ENCODE results near the gene CCDC71L. TPM values are rescaled to one million over a fixed set of nuclear protein-coding genes. Genes with fewer than 3 reads are reported as not detected.

CCDC71L gene
- total and polyA plus RNA-seq, 4 donors = 7.4 to 16.6 (median 12.3) TPM

DNA sequence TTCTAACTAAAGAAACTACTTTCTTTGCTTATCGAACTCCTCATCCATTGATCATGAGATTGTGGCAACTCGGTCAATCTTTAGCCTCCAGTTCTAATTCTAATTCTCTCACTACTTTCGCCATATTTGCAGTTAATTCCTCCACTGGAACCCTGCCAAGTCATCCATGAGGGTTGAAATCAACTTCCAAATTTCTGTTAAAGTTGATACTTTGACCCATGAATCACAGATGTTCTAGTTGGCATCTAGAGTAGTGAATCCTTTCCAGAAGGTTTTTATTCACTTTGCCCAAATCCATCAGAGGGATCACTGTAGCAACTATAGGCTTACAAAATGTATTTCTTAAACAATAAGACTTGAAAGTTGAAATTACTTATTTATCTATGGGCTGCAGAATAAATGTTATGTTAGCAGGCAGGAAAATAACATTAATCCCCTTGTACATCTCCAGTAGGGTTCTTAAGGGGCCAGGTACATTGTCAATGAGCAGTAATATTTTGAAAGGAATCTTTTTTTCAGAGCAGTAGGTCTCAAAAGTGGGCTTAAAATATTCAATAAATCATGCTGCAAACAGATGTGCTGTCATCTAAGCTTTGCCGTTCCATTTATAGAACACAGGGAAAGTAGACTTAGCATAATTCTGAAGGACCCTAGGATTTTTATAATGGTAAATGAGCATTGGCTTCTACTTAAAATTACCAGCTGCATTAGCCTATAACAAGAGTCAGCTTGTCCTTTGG, 39.4 kb downstream of the CCDC71L start:
- H3K27ac ChIP-seq (ENCODE audit: low read depth in 1 of 2, low read length in 2 of 2) = peak overlapping the region; percentile 44 to 63
- TF ChIP-seq JUND (IDR thresholded peaks at IDR 0.05) = peak; percentile 64 to 86
- peak in 1 of 2 donors; percentile 62 for TF ChIP-seq RXRA (IDR thresholded peaks at IDR 0.05)
- TF ChIP-seq, protein P1, sequence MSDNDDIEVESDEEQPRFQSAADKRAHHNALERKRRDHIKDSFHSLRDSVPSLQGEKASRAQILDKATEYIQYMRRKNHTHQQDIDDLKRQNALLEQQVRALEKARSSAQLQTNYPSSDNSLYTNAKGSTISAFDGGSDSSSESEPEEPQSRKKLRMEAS (IDR thresholded peaks at IDR 0.05) = peak; percentile 34
- TF ChIP-seq HNF4A (conservative IDR thresholded peaks at IDR 0.05) = peak; percentile 83 to 90
- TF ChIP-seq, protein P2, sequence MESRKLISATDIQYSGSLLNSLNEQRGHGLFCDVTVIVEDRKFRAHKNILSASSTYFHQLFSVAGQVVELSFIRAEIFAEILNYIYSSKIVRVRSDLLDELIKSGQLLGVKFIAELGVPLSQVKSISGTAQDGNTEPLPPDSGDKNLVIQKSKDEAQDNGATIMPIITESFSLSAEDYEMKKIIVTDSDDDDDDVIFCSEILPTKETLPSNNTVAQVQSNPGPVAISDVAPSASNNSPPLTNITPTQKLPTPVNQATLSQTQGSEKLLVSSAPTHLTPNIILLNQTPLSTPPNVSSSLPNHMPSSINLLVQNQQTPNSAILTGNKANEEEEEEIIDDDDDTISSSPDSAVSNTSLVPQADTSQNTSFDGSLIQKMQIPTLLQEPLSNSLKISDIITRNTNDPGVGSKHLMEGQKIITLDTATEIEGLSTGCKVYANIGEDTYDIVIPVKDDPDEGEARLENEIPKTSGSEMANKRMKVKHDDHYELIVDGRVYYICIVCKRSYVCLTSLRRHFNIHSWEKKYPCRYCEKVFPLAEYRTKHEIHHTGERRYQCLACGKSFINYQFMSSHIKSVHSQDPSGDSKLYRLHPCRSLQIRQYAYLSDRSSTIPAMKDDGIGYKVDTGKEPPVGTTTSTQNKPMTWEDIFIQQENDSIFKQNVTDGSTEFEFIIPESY (IDR thresholded peaks at IDR 0.05) = no peak
- TF ChIP-seq, protein P3, sequence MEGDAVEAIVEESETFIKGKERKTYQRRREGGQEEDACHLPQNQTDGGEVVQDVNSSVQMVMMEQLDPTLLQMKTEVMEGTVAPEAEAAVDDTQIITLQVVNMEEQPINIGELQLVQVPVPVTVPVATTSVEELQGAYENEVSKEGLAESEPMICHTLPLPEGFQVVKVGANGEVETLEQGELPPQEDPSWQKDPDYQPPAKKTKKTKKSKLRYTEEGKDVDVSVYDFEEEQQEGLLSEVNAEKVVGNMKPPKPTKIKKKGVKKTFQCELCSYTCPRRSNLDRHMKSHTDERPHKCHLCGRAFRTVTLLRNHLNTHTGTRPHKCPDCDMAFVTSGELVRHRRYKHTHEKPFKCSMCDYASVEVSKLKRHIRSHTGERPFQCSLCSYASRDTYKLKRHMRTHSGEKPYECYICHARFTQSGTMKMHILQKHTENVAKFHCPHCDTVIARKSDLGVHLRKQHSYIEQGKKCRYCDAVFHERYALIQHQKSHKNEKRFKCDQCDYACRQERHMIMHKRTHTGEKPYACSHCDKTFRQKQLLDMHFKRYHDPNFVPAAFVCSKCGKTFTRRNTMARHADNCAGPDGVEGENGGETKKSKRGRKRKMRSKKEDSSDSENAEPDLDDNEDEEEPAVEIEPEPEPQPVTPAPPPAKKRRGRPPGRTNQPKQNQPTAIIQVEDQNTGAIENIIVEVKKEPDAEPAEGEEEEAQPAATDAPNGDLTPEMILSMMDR (IDR thresholded peaks at IDR 0.05; ENCODE audit: low read depth, low read length, missing input control) = no peak
- TF ChIP-seq GABPA (IDR thresholded peaks at IDR 0.05 in 1 of 2, conservative IDR thresholded peaks at IDR 0.05 in 1 of 2) = no peak
- peak; percentile 82 for TF ChIP-seq YY1 (IDR thresholded peaks at IDR 0.05)
- peak; percentile 34 to 41 for TF ChIP-seq RAD21 (IDR thresholded peaks at IDR 0.05)
- TF ChIP-seq HNF4G (IDR thresholded peaks at IDR 0.05) = peak; percentile 53
- TF ChIP-seq SP1 (IDR thresholded peaks at IDR 0.05) = peak; percentile 62
- no peak for TF ChIP-seq FOXA1 (IDR thresholded peaks at IDR 0.05)
- no peak for TF ChIP-seq NR2F2 (IDR thresholded peaks at IDR 0.05)
- TF ChIP-seq, protein P4, sequence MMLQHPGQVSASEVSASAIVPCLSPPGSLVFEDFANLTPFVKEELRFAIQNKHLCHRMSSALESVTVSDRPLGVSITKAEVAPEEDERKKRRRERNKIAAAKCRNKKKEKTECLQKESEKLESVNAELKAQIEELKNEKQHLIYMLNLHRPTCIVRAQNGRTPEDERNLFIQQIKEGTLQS (IDR thresholded peaks at IDR 0.05) = peak; percentile 54
- TF ChIP-seq TAF1 (conservative IDR thresholded peaks at IDR 0.05) = no peak
- peak; percentile 39 for TF ChIP-seq FOXA2 (IDR thresholded peaks at IDR 0.05)
- peak in 1 of 2 donors; percentile 30 for TF ChIP-seq EGR1 (IDR thresholded peaks at IDR 0.05; ENCODE audit: low read depth in 2 of 2)
- TF ChIP-seq, protein P5, sequence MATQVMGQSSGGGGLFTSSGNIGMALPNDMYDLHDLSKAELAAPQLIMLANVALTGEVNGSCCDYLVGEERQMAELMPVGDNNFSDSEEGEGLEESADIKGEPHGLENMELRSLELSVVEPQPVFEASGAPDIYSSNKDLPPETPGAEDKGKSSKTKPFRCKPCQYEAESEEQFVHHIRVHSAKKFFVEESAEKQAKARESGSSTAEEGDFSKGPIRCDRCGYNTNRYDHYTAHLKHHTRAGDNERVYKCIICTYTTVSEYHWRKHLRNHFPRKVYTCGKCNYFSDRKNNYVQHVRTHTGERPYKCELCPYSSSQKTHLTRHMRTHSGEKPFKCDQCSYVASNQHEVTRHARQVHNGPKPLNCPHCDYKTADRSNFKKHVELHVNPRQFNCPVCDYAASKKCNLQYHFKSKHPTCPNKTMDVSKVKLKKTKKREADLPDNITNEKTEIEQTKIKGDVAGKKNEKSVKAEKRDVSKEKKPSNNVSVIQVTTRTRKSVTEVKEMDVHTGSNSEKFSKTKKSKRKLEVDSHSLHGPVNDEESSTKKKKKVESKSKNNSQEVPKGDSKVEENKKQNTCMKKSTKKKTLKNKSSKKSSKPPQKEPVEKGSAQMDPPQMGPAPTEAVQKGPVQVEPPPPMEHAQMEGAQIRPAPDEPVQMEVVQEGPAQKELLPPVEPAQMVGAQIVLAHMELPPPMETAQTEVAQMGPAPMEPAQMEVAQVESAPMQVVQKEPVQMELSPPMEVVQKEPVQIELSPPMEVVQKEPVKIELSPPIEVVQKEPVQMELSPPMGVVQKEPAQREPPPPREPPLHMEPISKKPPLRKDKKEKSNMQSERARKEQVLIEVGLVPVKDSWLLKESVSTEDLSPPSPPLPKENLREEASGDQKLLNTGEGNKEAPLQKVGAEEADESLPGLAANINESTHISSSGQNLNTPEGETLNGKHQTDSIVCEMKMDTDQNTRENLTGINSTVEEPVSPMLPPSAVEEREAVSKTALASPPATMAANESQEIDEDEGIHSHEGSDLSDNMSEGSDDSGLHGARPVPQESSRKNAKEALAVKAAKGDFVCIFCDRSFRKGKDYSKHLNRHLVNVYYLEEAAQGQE (IDR thresholded peaks at IDR 0.05) = peak; percentile 41
- no peaks in the 10 kb centered on the region for H3K27me3 ChIP-seq (ENCODE audit: control insufficient read depth in 4 of 4, insufficient read depth in 4 of 4, low read length in 3 of 4)
- H3K4me1 ChIP-seq (ENCODE audit: control insufficient read depth in 4 of 4, insufficient read depth in 4 of 4, low read length in 3 of 4) = peaks cover 0 to 5% (median 3%) of the 10 kb centered on the region in 4 donors
- no peak overlapping the region for H3K9ac ChIP-seq (ENCODE audit: low read depth in 1 of 2, low read length in 2 of 2)
- 56% methylated on average over 4 of the region's 4 CpGs for WGBS
- H3K9me3 ChIP-seq (ENCODE audit: control insufficient read depth in 4 of 4, low read length in 3 of 4) = no peaks in the 10 kb centered on the region
- no peaks in the 10 kb centered on the region for H3K36me3 ChIP-seq (ENCODE audit: control insufficient read depth in 4 of 4, insufficient read depth in 3 of 4, low read depth in 1 of 4, low read length in 3 of 4)
- no peak for DNase-seq (ENCODE audit: low spot score)
- no peak overlapping the region for H3K4me3 ChIP-seq (ENCODE audit: low read depth in 1 of 3, low read length in 3 of 3)
